ENCODE results near the gene RAMP3.
"Not testable (repeated sequence)": the region's sequence is repeated elsewhere in the genome, so short reads cannot be mapped to it uniquely, and the experiment has no call there.

The RAMP3 gene

GRCh38 chr7:45190406-45191165 is 33.0 kb downstream of the RAMP3 start:
- FAIRE-seq, result no peak
- no peak for DNase-seq (ENCODE audit: insufficient read length, low spot score)

GRCh38 chr7:45191396-45191795 is 33.8 kb downstream of the RAMP3 start:
- no peak for FAIRE-seq
- no peak for DNase-seq (ENCODE audit: insufficient read length, low spot score)

- no peak for FAIRE-seq
- DNase-seq (ENCODE audit: insufficient read length, low spot score), result no peak
These were observed 35.0 kb downstream of the RAMP3 start for GRCh38 chr7:45192621-45193041.

GRCh38 chr7:45193828-45194227 is 36.2 kb downstream of the RAMP3 start:
- FAIRE-seq, result no peak

GRCh38 chr7:45196374-45196773 is 38.8 kb downstream of the RAMP3 start:
- FAIRE-seq (no peak), DNase-seq (ENCODE audit: insufficient read length, low spot score) (no peak)

More at GRCh38 chr7:45193828-45194227, 36.2 kb downstream of the RAMP3 start:
- DNase-seq (ENCODE audit: insufficient read length, low spot score), result no peak

- no peak for DNase-seq (ENCODE audit: insufficient read length, low spot score)
- FAIRE-seq, result no peak
These were observed 39.9 kb downstream of the RAMP3 start for GRCh38 chr7:45197461-45197860.

GRCh38 chr7:45198986-45199385 is 41.4 kb downstream of the RAMP3 start:
- no peak for DNase-seq (ENCODE audit: insufficient read length, low spot score)
- no peak for FAIRE-seq

- FAIRE-seq, result no peak
- DNase-seq (ENCODE audit: insufficient read length, low spot score), result no peak
These were observed 41.9 kb downstream of the RAMP3 start for GRCh38 chr7:45199506-45199905.

- DNase-seq (ENCODE audit: insufficient read length, low spot score), result no peak
- FAIRE-seq, result no peak
These were observed 45.0 kb downstream of the RAMP3 start for GRCh38 chr7:45202625-45203024.

GRCh38 chr7:45203036-45203435 is 45.4 kb downstream of the RAMP3 start:
- DNase-seq (ENCODE audit: insufficient read length, low spot score) (no peak), FAIRE-seq (no peak)

GRCh38 chr7:45203459-45203858 is 45.9 kb downstream of the RAMP3 start:
- FAIRE-seq, result no peak
- no peak for DNase-seq (ENCODE audit: insufficient read length, low spot score)

GRCh38 chr7:45203936-45204445 is 46.4 kb downstream of the RAMP3 start:
- peak; percentile 56 for DNase-seq (ENCODE audit: insufficient read length, low spot score)
- peak; percentile 84 for FAIRE-seq

GRCh38 chr7:45206266-45206665 is 48.7 kb downstream of the RAMP3 start:
- not testable (repeated sequence) for FAIRE-seq; DNase-seq (ENCODE audit: insufficient read length, low spot score)

GRCh38 chr7:45209909-45210308 is 52.3 kb downstream of the RAMP3 start:
- not testable (repeated sequence) for FAIRE-seq

GRCh38 chr7:45211066-45211465 is 53.5 kb downstream of the RAMP3 start:
- DNase-seq (ENCODE audit: insufficient read length, low spot score) (no peak), FAIRE-seq (no peak)

More at GRCh38 chr7:45209909-45210308, 52.3 kb downstream of the RAMP3 start:
- not testable (repeated sequence) for DNase-seq (ENCODE audit: insufficient read length, low spot score)

- DNase-seq (ENCODE audit: insufficient read length, low spot score) (no peak), FAIRE-seq (no peak)
These were observed 54.4 kb downstream of the RAMP3 start for GRCh38 chr7:45211958-45212357.

GRCh38 chr7:45212606-45213005 is 55.0 kb downstream of the RAMP3 start:
- DNase-seq (ENCODE audit: insufficient read length, low spot score) (no peak), FAIRE-seq (no peak)

- no peak for FAIRE-seq
- DNase-seq (ENCODE audit: insufficient read length, low spot score), result no peak
These were observed 58.0 kb downstream of the RAMP3 start for GRCh38 chr7:45215601-45216062.

GRCh38 chr7:45216181-45216580 is 58.6 kb downstream of the RAMP3 start:
- no peak for FAIRE-seq

GRCh38 chr7:45216622-45217165 is 59.1 kb downstream of the RAMP3 start:
- FAIRE-seq (no peak), DNase-seq (ENCODE audit: insufficient read length, low spot score) (no peak)

More at GRCh38 chr7:45216181-45216580, 58.6 kb downstream of the RAMP3 start:
- no peak for DNase-seq (ENCODE audit: insufficient read length, low spot score)

GRCh38 chr7:45217358-45217757 is 59.8 kb downstream of the RAMP3 start:
- DNase-seq (ENCODE audit: insufficient read length, low spot score), result no peak
- no peak for FAIRE-seq

- FAIRE-seq (no peak), DNase-seq (ENCODE audit: insufficient read length, low spot score) (no peak)
These were observed 61.5 kb downstream of the RAMP3 start for GRCh38 chr7:45219130-45219529.
